OCI-LY3 (cell line): ENCODE results near the gene ASF1A.
A peak's percentile ranks its signal among the peaks of the same experiment; 100 is the strongest.
"Not testable (repeated sequence)": the region's sequence is repeated elsewhere in the genome, so short reads cannot be mapped to it uniquely, and the experiment has no call there.

ENCODE experiments used
- H2AFZ ChIP-seq: fragments of 200-600, 300-600 bp; shearing (Covaris generic); 2 replicates; pipeline ENCODE4 v1.6.0; 2014; ENCODE audit warnings: antibody characterized with exemption, low read depth, low read length
- H3K27ac ChIP-seq: fragments of 200-600, 300-600 bp; sonication (generic); 2 replicates; pipeline ENCODE4 v1.5.1; 2014; ENCODE audit warnings: mild to moderate bottlenecking, low read length, moderate library complexity, mixed read lengths
- H3K27me3 ChIP-seq: fragments of 200-600, 300-600 bp; sonication (generic); 2 replicates; pipeline ENCODE4 v1.6.1; 2014; ENCODE audit warnings: low read depth, low read length, mixed read lengths
- H3K36me3 ChIP-seq: fragments of 200-600, 300-600 bp; sonication (generic); replicated peaks from 2 replicates; pipeline ENCODE3; 2014; ENCODE audit warnings: low read depth, low read length, mixed read lengths
- H3K4me1 ChIP-seq: fragments of 300-600, 200-600 bp; sonication (generic); 2 replicates; pipeline ENCODE4 v1.6.1; 2014; ENCODE audit warnings: low read length, mixed read lengths
- H3K4me2 ChIP-seq: fragments of 200-600, 300-600 bp; sonication (generic); 2 replicates; pipeline ENCODE4 v1.6.1; 2014; ENCODE audit warnings: low read length, mixed read lengths
- H3K4me3 ChIP-seq: fragments of 300-600, 200-600 bp; sonication (generic); 2 replicates; pipeline ENCODE4 v1.5.1; 2014; ENCODE audit warnings: antibody characterized with exemption, mild to moderate bottlenecking, low read length, moderate library complexity
- H3K79me2 ChIP-seq: fragments of 300-600, 200-600 bp; shearing (Covaris generic); 2 replicates; pipeline ENCODE4 v1.6.1; 2014; ENCODE audit warnings: mild to moderate bottlenecking, low read length, mixed read lengths
- H3K9ac ChIP-seq: fragments of 300-600, 200-600 bp; shearing (Covaris generic); 2 replicates; pipeline ENCODE4 v1.6.0; 2014; ENCODE audit warnings: mild to moderate bottlenecking, low read length, moderate library complexity
- H3K9me3 ChIP-seq: fragments of 200-600, 300-600 bp; shearing (Covaris generic); 2 replicates; pipeline ENCODE4 v1.6.1; 2014; ENCODE audit warnings: low read length, mixed read lengths; ENCODE audit not compliant: insufficient read depth
- H4K20me1 ChIP-seq: fragments of 200-600, 300-600 bp; sonication (generic); 2 replicates; pipeline ENCODE4 v1.6.1; 2016; ENCODE audit warnings: low read length, mixed read lengths; ENCODE audit not compliant: insufficient read depth
- EZH2phosphoT487 ChIP-seq: fragments of 200-600 bp; shearing (Covaris generic); IDR thresholded peaks from 2 replicates; pipeline ENCODE4 v1.6.1; 2018; ENCODE audit warnings: antibody characterized with exemption, mixed run types, low read depth
- TF ChIP-seq, protein P1 (sequence below): fragments of 200-600, 300-600 bp; sonication (generic); IDR thresholded peaks from 2 replicates; pipeline ENCODE4 v1.5.1; 2014; ENCODE audit warnings: antibody characterized with exemption, low read length, low read depth

ASF1A gene

DNA sequence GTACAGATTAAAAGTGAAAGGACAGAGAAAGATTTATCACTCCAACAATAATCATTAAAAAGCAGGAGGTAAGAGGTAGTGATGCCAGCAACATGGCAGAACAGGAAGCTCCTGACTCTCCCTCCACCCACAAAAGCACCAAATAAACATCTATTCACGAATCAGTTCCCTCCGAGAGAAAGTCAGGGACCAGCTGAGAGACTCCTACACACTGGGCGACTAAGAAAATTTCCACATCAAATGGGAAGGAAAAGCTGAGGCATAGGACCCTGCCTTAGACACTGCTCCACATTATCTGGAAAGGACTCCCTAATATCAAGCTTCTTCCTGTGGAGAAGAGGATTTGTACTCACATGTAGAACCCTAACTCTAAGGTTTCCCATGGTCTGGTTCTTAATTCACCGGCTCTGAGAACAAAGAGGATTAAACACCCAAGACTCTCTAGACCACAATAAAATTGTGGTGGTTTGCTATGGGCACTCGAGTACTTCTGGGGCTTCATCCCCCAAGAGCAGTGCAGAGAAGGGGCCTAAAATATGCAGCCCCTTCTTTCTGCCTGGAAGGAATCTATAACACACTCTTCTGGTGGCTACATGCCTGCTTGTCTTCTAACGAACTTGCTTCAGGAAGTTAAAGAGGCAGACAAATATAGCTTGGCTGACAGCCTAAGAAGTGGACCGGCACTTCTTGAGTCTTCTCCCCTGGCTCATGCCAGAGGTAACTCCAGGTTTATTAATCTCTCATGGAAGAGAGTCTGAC, 29.4 kb upstream of the ASF1A start:
- Histone ChIP-seq H3K36me3 (no peaks in the 10 kb centered on the region), H3K9me3 (no peaks in the 10 kb centered on the region; the same call in 1 of the 2 replicates), H3K4me1 (peaks cover 11% of the 10 kb centered on the region; the same call in 1 of the 2 replicates), H3K4me2 (0 out of 2 replicates have a peak overlapping the region, but pooled peaks have one; percentile 22), H3K79me2 (no peaks in the 10 kb centered on the region), H3K27ac (no peak overlapping the region), H3K27me3 (no peaks in the 10 kb centered on the region), H3K9ac (no peak overlapping the region), H2AFZ (no peak overlapping the region), H4K20me1 (no peaks in the 10 kb centered on the region), H3K4me3 (no peak overlapping the region)
- no peak for TF ChIP-seq EZH2phosphoT487
- TF ChIP-seq, protein P1, sequence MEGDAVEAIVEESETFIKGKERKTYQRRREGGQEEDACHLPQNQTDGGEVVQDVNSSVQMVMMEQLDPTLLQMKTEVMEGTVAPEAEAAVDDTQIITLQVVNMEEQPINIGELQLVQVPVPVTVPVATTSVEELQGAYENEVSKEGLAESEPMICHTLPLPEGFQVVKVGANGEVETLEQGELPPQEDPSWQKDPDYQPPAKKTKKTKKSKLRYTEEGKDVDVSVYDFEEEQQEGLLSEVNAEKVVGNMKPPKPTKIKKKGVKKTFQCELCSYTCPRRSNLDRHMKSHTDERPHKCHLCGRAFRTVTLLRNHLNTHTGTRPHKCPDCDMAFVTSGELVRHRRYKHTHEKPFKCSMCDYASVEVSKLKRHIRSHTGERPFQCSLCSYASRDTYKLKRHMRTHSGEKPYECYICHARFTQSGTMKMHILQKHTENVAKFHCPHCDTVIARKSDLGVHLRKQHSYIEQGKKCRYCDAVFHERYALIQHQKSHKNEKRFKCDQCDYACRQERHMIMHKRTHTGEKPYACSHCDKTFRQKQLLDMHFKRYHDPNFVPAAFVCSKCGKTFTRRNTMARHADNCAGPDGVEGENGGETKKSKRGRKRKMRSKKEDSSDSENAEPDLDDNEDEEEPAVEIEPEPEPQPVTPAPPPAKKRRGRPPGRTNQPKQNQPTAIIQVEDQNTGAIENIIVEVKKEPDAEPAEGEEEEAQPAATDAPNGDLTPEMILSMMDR: no peak

DNA sequence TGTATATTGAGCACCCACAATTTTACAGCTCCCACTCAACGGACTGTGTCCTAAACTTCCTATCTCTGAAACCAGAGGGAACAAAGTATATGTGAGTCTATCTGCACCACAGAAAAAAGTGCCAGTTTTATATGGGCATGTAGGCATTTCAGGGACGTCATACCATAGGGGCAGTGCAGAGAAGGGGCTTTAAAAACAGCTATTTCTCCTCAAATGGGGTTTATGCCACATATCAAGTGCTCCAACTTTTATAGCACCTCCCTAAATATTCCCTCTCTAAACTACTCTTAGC, 28.9 kb upstream of the ASF1A start:
- no peak overlapping the region for H3K27ac ChIP-seq
- H3K79me2 ChIP-seq: 0 out of 2 replicates have a peak, but pooled peaks cover 5% of the 10 kb centered on the region
- no peaks in the 10 kb centered on the region; the same call in 1 of the 2 replicates for H3K9me3 ChIP-seq
- peaks cover 8% of the 10 kb centered on the region; the same call in 1 of the 2 replicates for H3K4me1 ChIP-seq
- TF ChIP-seq EZH2phosphoT487: no peak
- TF ChIP-seq, protein P1: no peak
- H3K27me3 ChIP-seq: no peaks in the 10 kb centered on the region
- H3K4me3 ChIP-seq: no peak overlapping the region
- H4K20me1 ChIP-seq: no peaks in the 10 kb centered on the region
- no peak overlapping the region for H3K4me2 ChIP-seq
- H2AFZ ChIP-seq: no peak overlapping the region
- no peak overlapping the region for H3K9ac ChIP-seq
- H3K36me3 ChIP-seq: no peaks in the 10 kb centered on the region

DNA sequence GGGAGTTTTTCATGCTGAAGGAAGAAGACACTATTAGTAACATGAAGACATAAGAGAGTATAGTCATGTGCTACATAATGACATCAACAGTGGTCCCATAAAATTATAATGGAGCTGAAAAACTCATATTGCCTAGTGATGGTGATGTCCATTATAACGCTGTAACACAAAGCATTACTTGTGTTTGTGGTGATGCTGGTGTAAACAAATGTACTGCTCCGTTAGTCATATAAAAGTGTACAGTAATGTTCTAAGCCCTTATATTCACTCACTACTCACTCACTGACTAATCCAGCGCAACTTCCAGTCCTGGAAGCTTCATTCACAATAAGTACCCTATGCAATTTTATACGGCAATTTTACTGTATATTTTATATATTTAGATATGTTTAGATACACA, 26.8 kb upstream of the ASF1A start:
- H3K27me3 ChIP-seq: no peaks in the 10 kb centered on the region
- no peak overlapping the region for H3K9ac ChIP-seq
- H3K36me3 ChIP-seq: no peaks in the 10 kb centered on the region
- 0 out of 2 replicates have a peak, but pooled peaks cover 6% of the 10 kb centered on the region for H3K79me2 ChIP-seq
- peaks cover 8% of the 10 kb centered on the region; the same call in 1 of the 2 replicates for H3K4me1 ChIP-seq
- no peak overlapping the region for H2AFZ ChIP-seq
- no peak overlapping the region for H3K27ac ChIP-seq
- H3K9me3 ChIP-seq: no peaks in the 10 kb centered on the region
- TF ChIP-seq, protein P1: no peak
- TF ChIP-seq EZH2phosphoT487: no peak
- no peak overlapping the region for H3K4me3 ChIP-seq
- H4K20me1 ChIP-seq: no peaks in the 10 kb centered on the region
- H3K4me2 ChIP-seq: no peak overlapping the region

DNA sequence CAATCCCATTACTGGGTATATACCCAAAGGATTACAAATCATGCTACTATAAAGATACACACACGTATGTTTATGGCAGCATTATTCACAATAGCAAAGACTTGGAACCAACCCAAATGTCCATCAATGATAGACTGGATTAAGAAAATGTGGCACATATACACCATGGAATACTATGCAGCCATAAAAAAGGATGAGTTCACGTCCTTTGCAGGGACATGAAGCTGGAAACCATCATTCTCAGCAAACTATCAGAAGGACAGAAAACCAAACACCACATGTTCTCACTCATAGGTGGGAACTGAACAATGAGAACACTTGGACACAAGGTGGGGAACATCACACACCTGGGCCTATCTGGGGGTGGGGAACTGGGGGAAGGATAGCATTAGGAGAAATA, 25.1 kb upstream of the ASF1A start:
- not testable (repeated sequence) for H3K27ac ChIP-seq, H3K4me3 ChIP-seq, H3K9ac ChIP-seq, H3K27me3 ChIP-seq, H3K4me1 ChIP-seq, H3K4me2 ChIP-seq, H4K20me1 ChIP-seq, H2AFZ ChIP-seq, H3K36me3 ChIP-seq, H3K9me3 ChIP-seq, H3K79me2 ChIP-seq
